Skeletal muscle cell (primary cell): ENCODE results near the gene LRRC27.
A peak's percentile ranks its signal among the peaks of the same experiment; 100 is the strongest.
"Not testable (repeated sequence)": the region's sequence is repeated elsewhere in the genome, so short reads cannot be mapped to it uniquely, and the experiment has no call there.

Experiments
- DNase-seq: peaks from one replicate; pipeline ENCODE4 v3.0.0-alpha.2; 2010; ENCODE audit warnings: low read depth
- H3K4me3 ChIP-seq: 2 replicates; pipeline ENCODE4 v1.5.1; 2011; ENCODE audit warnings: low read depth, mild to moderate bottlenecking, control low read depth, low read length, moderate library complexity

LRRC27 gene

DNA sequence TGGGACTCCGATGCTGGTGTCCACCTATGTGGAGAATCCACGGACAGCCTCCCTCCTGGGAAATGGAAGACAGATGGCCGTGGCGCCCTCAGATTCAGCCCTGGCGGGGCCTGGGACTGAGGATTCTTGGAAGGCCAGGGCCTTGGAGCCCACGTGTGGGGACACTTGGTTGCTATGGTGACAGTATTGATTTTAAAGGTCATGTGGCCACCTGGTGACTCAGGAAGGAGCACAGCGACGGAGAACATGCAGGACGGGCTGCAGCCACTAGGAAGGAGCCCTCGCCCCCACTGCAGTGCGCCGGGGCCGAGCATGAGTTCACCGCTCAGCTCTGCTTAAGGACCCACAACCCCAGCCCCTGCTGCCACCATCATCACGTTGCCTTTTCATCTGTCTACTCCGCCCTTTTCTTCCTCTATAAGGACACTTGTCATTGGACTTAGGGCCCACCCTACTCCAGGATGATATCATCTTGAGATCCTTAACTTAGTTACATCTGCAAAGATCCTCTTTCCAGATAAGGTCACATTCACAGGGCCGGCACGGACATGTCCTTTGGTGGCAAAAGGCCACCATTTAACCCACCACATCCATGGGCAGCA is 20.6 kb upstream of the LRRC27 start:
- H3K4me3 ChIP-seq = no peak overlapping the region

DNA sequence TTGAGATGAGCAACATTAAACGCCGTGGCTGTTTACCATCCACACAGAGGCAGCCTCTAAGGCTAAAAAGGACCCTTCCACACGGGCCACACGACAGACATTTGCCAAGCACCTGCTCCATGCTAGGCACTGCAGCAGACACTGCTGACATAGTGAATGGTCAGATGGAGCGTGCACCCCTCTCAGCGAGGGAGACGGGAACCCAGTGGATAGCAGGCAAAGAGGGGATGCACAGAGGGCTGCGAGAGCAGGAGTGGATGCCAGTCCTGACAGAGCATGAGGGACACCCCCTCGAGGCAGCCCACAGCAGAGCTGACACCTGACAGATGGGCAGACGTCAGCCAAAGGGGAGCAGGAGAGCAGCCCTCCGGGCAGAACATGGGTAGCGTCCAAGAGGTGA is 18.7 kb upstream of the LRRC27 start:
- no peak for DNase-seq
- no peak overlapping the region for H3K4me3 ChIP-seq

More for the DNA sequence above, 20.6 kb upstream of the LRRC27 start:
- no peak for DNase-seq

DNA sequence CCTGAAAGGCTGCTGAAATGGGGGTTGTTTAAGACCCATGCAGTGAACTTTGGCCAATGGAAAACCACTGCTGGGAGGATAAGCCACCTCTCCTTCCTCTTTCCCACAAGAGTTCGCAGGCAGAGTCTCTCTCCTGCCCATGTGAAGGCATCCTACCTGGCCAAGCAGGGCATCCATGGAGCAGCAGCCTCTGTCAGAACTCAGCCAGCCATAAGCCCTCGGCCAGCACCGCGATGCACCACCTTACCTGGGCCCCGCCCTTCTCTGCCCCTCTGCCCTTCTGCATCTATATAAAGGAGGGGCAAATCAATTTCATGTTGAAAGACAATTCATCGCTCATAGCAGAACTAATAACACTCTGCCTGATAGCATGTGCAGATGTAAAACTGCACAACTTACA is 18.1 kb upstream of the LRRC27 start:
- no peak overlapping the region for H3K4me3 ChIP-seq
- no peak for DNase-seq

DNA sequence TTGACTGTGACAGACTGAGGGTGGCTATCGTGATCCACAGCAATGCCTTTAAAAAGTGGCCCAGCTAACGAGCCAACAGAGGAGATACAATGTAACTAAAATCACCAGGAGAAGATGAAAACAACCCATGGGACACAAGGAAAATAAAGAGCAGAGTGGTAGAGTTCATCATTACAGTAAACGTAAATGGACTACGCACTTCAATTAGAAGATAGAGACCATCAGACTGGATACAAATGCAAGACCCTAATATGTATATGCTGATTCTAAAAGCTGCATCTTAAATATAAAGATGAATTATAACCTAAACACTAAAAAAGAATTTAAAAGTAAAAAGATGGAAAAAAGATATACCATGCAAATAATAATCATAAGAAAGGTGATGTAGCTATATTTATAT is 17.7 kb upstream of the LRRC27 start:
- DNase-seq = no peak
- no peak overlapping the region for H3K4me3 ChIP-seq

DNA sequence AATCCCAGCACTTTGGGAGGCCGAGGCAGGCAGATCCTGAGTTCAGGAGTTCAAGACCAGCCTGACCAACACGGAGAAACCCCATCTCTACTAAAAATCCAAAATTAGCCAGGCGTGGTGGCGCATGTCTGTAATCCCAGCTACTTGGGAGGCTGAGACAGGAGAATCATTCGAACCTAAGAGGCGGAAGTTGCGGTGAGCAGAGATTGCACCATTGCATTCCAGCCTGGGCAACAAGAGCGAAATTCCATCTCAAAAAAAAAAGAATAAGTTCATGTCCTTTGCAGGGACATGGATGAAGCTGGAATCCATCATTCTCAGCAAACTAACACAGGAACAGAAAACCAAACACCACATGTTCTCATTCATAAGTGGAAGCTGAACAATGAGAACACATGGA is 17.1 kb upstream of the LRRC27 start:
- not testable (repeated sequence) for H3K4me3 ChIP-seq, DNase-seq

DNA sequence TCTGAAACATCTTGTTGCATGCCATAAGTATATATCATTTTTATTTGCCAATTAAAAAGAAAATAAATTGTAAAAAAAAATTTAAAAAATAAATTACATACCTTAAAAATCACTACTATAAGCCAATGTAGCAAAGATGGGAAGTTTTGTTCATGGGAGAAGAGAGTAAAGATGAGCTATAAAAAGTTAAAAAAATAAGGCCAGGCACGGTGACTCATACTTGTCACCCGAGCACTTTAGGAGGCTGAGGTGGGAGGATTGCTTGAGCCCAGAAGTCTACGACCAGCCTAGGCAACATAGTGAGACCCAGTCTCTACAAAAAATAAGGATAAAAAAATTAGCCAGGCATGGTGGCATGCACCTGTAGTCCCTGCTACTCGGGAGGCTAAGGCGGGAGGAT is 15.9 kb upstream of the LRRC27 start:
- H3K4me3 ChIP-seq = no peak overlapping the region
- DNase-seq = no peak

DNA sequence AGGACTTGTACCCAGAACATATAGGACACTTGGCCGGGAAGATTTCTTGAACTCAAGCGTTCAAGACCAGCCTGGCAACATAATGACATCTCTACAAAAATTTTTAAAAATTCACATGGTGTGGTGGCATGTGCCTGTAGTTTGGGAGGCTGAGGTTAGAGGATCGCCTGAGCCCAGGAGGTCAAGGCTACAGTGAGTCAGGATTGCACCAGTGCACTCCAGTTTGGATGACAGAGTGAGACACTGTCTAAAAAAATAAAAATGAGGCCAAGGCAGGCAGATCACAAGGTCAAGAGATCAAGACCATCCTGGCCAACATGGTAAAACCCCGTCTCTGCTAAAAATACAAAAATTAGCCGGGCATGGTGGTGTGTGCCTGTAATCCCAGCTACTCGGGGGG is 14.5 kb upstream of the LRRC27 start:
- not testable (repeated sequence) for DNase-seq, H3K4me3 ChIP-seq

DNA sequence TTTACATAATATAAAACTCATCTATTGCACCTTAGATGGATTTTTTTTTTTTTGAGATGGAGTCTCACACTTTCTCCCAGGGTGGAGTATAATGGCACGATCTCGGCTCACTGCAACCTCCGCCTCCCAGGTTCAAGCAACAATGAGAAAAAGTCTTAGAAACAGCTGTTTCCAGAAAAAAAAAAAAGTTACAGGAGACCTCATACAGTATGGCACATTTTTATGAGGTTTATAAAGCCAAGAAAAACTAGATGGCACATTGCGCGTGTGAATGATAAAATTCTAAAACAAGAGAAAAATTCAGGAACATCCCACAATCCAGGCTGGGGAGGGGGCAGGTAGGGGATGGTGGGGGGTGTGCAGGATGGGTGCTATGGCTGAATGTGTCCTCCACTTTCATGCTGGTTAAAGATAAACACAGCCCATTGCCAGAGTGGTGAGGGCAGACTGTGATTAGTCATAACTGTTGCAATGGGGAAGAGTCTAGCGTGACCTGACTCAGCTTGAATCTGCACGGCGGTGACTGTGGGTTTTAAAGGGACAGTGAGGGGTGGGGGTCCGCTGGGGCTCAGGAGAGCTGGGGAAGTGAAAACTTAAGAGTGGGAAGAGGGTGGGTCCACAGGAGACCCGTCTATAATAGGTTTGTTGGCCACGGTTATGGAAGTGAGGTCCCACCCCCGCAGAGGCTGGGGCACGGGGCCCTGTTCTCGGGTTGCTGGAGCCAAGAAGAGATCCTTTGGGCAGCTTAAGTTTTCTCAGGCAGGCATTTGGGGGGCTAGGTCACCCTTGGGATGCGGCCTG is 11.9 kb upstream of the LRRC27 start:
- H3K4me3 ChIP-seq = no peak overlapping the region
- DNase-seq = peak; percentile 71

DNA sequence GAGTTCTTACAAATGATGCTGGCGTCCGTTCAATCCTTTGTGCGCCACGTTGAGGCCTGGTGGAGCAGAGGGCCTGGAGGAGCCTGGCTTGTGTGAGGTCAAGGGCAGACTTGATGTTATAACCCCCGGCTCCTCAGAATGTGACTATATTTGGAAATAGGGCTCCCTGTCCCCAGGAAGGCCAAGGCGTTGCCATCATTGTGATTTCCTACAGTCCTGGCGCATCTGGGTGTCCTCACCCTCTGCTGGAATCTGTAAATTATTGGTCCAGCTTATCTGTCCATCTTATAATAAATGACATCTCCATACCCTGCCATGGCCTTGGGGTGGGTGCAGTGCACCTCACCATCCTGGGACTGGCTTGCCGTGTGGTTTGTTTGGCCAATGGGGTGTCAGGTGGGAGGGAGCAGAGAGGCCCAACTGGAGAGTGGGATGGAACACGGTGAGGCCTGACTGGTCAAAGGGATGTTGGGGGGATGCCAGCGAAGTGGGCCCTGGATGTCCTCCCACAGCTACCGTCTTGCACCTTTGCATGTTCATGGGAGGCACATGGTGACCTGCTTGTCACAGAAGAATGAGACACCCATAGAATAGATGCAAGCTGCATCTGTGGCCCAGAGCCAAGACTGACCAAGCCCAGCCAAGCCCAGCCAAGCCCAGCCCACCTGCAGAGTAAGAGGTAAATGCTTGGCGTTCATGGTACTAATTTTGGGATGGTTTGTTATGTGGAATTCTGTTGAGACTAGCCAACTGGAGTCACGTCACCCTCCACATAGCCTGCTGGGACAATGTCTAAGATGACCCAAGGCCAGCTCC is 11.1 kb upstream of the LRRC27 start:
- H3K4me3 ChIP-seq = no peak overlapping the region
- DNase-seq = no peak

DNA sequence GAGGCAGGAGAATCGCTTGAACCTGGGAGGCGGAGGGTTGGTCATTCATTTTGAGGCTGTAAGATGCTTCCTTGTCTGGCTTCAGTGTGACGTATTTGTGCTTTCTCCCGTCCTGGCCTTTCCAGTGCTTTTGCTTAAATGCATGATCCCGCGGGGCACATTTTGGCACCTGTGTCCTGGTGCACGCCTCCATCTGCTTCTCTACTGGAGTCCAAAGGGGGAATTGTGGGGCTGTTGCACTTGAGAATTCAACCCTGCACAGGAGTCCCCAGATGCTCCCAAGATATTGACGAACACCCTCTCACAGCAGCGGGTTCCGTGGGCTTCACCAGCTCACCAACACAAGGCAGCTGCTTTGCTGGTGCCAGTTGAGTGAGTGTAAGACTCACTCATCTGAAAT is 10.3 kb upstream of the LRRC27 start:
- no peak overlapping the region for H3K4me3 ChIP-seq
- DNase-seq = no peak

DNA sequence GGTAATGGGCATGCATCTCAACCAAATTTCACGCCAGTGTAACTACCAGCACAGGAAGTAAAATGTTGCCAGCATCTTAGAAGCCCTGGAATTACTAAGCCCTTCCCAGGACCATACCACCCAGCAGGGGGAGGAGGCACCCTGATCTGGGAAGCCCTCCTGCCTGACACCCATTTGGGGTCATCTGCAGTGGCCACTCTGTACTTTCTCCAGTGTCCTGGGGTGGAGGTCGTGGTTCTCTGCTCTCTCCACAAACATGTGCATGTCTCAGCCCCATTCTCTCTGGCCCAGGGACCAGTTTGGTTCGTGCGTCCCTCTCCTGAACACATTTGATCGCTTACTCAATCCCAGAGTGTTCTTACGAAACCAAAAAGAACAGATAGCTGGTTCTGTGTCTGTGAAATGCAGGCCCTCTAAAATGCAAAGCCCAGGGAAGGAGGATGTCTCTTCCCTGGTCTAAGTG is 9.4 kb upstream of the LRRC27 start:
- DNase-seq = peak; percentile 42
- no peak overlapping the region for H3K4me3 ChIP-seq

DNA sequence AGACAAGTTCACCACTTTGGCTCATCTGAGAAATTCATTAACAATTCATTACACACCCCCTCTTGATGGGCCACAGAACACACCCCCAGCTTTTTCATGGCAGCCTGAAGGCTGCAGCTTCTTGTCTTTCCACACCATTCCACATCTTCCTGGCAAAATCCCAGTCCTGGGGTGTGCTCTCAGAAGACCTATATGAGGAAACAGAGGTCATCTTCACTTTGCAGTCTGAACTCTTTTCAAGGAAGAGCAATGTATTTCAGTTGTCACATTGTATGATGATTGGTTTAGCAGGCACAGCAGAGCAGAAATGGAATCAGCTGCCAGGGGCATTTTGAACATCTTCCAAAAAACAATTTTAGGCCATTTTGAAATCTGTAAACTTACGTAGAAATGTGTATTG is 7.8 kb upstream of the LRRC27 start:
- H3K4me3 ChIP-seq = no peak overlapping the region

DNA sequence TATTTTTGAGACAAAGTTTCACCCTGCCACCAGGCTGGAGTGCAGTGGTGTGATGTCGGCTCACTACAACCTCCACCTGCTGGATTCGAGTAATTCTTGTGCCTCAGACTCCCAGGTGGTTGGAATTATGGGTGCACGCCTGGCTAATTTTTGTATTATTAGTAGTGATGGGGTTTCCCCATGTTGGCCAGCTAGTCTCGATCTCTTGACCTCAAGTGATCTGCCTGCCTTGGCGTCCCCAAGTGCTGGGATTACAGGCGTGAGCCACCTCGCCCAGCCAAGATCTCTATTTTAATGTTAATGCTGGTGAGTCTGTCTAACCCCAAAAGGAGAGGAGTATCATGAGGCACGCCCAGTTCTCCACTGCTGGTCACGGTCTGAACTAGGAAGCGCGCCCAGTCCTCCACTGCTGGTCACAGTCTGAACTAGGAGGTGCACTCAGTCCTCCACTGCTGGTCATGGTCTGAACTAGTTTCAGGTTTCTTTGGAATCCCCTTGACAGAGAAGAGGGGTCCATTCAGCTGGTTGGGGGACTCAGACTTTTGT is 5.6 kb upstream of the LRRC27 start:
- no peak for DNase-seq
- H3K4me3 ChIP-seq = no peak overlapping the region

More for the DNA sequence above, 7.8 kb upstream of the LRRC27 start:
- DNase-seq = no peak

DNA sequence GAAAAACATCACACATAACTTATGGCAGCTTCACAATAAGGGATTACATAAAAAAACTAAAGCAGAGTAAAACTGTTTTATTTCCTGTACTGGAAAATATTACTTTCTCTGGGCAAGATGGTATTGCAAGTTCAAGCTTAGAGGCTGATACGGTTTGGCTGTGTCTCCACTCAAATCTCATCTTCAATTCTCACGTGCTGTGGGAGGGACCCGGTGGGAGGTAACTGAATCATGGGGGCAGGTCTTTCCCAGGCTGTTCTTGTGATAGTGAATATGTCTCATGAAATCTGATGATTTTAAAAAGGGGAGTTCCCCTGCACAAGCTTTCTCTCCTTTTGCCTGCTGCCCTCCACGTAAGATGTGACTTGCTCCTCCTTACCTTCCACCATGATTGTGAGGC is 5.1 kb upstream of the LRRC27 start:
- no peak for DNase-seq
- H3K4me3 ChIP-seq = no peak overlapping the region

DNA sequence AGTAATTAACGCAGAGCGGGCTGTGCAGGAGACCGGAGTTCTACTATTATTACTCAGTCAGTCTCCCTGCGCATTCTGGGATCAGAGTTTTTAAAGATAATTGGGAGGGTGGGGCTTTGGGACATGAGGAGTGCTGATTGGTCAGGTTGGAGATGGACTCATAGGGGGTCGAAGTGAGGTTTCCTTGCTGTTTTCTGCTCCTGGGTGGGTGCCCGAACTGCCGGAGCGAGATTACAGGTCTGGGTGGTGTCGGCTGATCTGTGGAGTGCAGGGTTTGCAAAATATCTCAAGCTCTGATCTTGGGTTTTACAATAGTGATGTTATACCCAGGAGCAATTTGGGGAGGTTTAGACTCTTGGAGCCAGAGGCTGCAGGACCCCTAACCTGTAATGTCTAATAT is 3.9 kb upstream of the LRRC27 start:
- DNase-seq = no peak
- no peak overlapping the region for H3K4me3 ChIP-seq

DNA sequence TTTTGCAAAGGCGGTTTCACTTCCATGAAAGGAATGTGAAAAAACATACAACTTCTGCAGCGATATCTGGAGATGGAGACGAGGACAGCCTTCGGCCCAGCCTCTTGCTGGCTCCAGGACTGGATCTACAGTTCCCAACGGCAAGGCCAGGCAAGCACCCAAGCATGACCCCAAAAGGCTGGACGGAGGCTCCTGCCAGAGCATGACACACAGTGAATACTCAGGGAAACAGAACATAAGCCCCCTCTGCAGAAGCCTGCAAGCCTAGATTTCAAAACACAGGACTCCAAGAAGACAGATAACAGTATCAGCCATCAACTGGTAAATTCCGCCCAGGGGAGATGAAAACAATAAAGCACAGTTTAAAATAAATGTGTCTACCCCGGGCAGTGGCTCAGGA is 3.3 kb upstream of the LRRC27 start:
- DNase-seq = no peak
- no peak overlapping the region for H3K4me3 ChIP-seq

DNA sequence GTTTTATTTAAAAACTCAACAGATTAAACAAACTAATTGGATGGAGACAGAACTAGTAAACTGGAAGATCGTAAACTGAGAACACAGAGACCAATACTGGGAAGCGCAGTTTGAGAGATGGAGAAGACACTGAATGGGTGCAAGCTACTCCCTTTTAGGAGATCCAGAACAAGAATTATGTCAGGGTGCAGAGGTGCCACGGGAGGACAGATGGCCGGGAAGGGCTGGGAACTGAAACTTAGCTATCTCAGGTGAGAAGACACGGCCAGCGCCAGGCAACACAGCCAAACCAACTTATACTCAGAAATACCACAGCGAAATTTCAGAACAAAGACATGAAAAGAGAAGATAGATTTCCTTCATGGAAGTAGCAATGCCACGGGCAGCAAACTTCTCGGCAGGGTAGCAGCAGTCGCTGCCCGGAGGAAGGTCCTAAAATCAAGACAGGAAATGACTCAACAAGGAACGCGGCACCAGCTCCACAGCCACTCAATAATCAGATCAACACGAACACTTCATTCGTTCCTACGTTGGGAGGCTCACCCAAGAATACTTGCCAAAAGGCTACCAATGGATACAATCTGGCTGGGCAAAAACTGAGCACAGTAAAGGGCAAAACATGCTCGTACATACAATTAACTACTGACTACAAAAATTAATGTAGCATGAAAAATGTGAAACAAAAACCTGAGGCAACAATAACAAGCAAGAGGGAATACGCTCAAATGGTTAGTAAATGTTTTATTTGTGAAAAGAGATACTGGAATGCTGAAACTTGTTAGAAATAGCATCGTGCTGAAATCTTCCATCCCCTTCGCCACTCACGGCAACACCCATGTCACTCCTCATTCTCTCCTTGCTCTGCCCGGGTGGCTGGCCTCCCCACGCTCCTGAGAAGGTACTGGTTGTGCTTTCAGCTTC is 2.2 kb upstream of the LRRC27 start:
- no peak for DNase-seq
- H3K4me3 ChIP-seq = peak overlapping the region; percentile 88

DNA sequence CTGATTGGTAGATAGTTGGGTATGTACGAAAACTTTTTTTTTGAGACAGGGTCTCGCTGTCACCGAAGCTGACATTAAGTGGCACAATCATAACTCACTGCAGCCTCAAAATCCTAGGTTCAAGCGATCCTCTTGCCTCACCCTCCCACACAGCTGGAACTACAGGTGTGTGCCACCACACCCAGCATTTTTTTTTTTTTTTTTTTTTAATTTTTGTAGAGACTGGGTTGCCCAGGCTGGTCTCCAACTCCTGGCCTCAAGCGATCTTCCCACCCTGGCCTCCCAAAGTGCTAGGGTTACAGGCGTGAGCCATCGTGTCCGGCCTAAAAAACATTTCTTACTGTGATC is 1.5 kb upstream of the LRRC27 start:
- H3K4me3 ChIP-seq = peak overlapping the region; percentile 88
- DNase-seq = no peak

DNA sequence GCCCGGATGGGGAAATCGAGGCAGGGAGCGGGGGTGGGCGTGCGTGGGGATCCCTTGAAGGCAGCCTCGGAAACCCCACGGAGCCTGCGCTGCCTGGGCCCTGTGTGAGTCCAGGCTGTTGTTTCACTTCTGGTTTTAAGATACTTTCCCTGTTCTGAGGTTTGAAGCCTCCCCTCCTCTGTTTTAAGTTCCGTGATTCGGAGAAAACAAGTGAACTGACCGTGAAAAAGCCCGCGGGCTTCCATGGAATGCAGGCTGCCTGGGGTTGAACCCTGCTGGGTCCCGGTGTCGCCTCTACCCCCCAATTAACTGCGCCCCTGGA is 401 bp downstream of the LRRC27 start:
- H3K4me3 ChIP-seq = peak overlapping the region; percentile 62
- DNase-seq = no peak
